Measurements from ENCODE around the gene GPX6.

The GPX6 gene

GRCh38 chr6:28537509-28538140 lies 22.0 kb upstream of the GPX6 start:
- DNase-seq (ENCODE audit: extremely low read depth, low read depth) = peak; percentile 30
- TF ChIP-seq CTCF (IDR thresholded peaks at IDR 0.05; ENCODE audit: low read depth, low read length, missing control alignments) = no peak
- H3K4me3 ChIP-seq (replicated peaks; ENCODE audit: low read depth, low read length) = peak overlapping the region; percentile 38

- DNase-seq (ENCODE audit: extremely low read depth, low read depth) = no peak
- H3K4me3 ChIP-seq (replicated peaks; ENCODE audit: low read depth, low read length) = peak overlapping the region; percentile 38
- TF ChIP-seq CTCF (IDR thresholded peaks at IDR 0.05; ENCODE audit: low read depth, low read length, missing control alignments) = no peak
These were observed 21.5 kb upstream of the GPX6 start for GRCh38 chr6:28537065-28537464.

GRCh38 chr6:28534875-28535274 lies 19.3 kb upstream of the GPX6 start:
- no peak for DNase-seq (ENCODE audit: extremely low read depth, low read depth)
- no peak overlapping the region for H3K4me3 ChIP-seq (replicated peaks; ENCODE audit: low read depth, low read length)
- no peak for TF ChIP-seq CTCF (IDR thresholded peaks at IDR 0.05; ENCODE audit: low read depth, low read length, missing control alignments)

- no peak for DNase-seq (ENCODE audit: extremely low read depth, low read depth)
- no peak overlapping the region for H3K4me3 ChIP-seq (replicated peaks; ENCODE audit: low read depth, low read length)
- no peak for TF ChIP-seq CTCF (IDR thresholded peaks at IDR 0.05; ENCODE audit: low read depth, low read length, missing control alignments)
These were observed 18.7 kb upstream of the GPX6 start for GRCh38 chr6:28534306-28534705.

GRCh38 chr6:28531479-28532128 lies 16.0 kb upstream of the GPX6 start:
- DNase-seq (ENCODE audit: extremely low read depth, low read depth) = no peak
- peak; percentile 18 for TF ChIP-seq CTCF (IDR thresholded peaks at IDR 0.05; ENCODE audit: low read depth, low read length, missing control alignments)
- no peak overlapping the region for H3K4me3 ChIP-seq (replicated peaks; ENCODE audit: low read depth, low read length)

GRCh38 chr6:28530777-28531176 lies 15.2 kb upstream of the GPX6 start:
- H3K4me3 ChIP-seq (replicated peaks; ENCODE audit: low read depth, low read length) = no peak overlapping the region
- no peak for TF ChIP-seq CTCF (IDR thresholded peaks at IDR 0.05; ENCODE audit: low read depth, low read length, missing control alignments)
- no peak for DNase-seq (ENCODE audit: extremely low read depth, low read depth)
